ENCODE measurements around the gene RPL37A.

Gene RPL37A

DNA sequence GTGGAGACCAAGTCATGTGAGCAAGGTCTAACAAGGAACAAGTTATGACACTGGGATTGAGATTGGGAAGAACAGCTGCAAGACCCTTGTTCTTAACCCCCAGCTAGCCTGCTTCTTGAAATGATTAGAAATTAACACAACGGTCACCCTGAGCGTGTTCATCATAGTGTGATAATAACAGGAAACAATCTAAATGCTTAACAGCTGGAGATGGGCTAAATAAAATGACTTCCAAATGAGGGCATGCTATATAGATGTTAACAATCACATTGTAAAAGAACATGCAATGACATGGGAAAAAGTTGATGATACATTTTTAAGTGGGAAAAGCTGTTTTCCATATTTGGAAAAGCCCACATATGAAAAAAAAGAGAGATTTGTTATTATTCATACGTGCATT lies 47.6 kb downstream of the RPL37A start (continued):
- TF ChIP-seq ZNF660 (tag by site-specific recombination; IDR thresholded peaks at IDR 0.05), result no peak
- no peak for TF ChIP-seq ZNF138 (tag by site-specific recombination; IDR thresholded peaks at IDR 0.05; ENCODE audit: borderline replicate concordance)
- TF ChIP-seq, protein P1, sequence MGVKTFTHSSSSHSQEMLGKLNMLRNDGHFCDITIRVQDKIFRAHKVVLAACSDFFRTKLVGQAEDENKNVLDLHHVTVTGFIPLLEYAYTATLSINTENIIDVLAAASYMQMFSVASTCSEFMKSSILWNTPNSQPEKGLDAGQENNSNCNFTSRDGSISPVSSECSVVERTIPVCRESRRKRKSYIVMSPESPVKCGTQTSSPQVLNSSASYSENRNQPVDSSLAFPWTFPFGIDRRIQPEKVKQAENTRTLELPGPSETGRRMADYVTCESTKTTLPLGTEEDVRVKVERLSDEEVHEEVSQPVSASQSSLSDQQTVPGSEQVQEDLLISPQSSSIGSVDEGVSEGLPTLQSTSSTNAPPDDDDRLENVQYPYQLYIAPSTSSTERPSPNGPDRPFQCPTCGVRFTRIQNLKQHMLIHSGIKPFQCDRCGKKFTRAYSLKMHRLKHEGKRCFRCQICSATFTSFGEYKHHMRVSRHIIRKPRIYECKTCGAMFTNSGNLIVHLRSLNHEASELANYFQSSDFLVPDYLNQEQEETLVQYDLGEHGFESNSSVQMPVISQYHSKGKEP (tag by site-specific recombination; IDR thresholded peaks at IDR 0.05), result no peak
- TF ChIP-seq, protein P2, sequence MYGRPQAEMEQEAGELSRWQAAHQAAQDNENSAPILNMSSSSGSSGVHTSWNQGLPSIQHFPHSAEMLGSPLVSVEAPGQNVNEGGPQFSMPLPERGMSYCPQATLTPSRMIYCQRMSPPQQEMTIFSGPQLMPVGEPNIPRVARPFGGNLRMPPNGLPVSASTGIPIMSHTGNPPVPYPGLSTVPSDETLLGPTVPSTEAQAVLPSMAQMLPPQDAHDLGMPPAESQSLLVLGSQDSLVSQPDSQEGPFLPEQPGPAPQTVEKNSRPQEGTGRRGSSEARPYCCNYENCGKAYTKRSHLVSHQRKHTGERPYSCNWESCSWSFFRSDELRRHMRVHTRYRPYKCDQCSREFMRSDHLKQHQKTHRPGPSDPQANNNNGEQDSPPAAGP (tag by site-specific recombination; IDR thresholded peaks at IDR 0.05), result no peak
- no peak for TF ChIP-seq IKZF3 (tag by site-specific recombination; IDR thresholded peaks at IDR 0.05)
- TF ChIP-seq ZNF433 (tag by site-specific recombination; IDR thresholded peaks at IDR 0.05; ENCODE audit: low read depth), result no peak

DNA sequence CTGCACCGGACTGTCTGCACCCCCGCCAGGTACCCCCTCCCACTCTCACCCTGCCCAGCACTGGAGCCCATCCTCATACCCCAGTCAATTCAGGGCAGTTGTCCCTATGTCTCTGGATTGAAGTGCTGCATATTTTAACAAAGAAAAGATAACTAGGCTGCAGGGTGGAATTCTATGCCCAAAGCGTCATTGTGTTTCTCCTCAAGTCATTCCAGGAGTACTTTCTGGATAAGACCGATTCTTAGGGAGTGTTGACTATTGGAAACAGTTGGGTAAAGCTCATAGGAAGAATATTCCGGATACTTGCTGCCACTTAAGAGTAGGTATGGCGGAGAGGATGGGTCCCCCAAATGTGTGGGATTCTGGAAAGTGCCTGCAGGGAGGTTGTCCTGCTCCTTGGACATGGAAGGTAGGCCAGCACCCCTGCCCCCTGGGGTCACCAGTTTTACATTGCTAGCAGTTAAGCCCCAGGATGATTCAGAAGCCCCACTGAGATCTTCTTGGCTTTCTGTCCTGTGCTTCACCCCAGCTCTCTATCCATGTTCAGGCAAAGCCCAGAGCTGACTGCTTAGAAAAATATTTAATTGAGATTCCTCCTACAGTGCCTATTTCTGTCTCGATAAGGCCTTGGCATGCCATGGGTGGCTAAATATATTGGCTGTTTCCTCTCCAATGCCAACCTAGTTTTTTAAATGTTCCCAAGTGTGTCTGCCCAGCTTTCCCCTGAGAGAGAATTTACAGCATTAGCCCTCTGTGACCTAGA lies 48.2 kb downstream of the RPL37A start:
- Histone ChIP-seq H3K4me3 (ENCODE audit: low read depth, low read length) (no peak overlapping the region), H3K36me3 (ENCODE audit: control insufficient read depth in 2 of 2, insufficient read depth in 1 of 2, low read length in 2 of 2) (no peaks in the 10 kb centered on the region), H3K4me1 (ENCODE audit: control insufficient read depth, insufficient read depth, low read length) (peaks cover 6% of the 10 kb centered on the region), H3K27ac (ENCODE audit: extremely low read depth, low read depth, low read length) (no peak overlapping the region), H3K9me3 (ENCODE audit: control insufficient read depth, insufficient read depth, low read depth, low read length) (no peaks in the 10 kb centered on the region)
- ChIA-PET POLR2A (interaction anchor here (0.6 kb wide), 1 partner anchor 1004 kb away, joined by 3 read pairs; no protein-coding TSS in a partner anchor), CTCF (interaction anchor here (0.6 to 2.6 kb wide), 3 partner anchors 27 to 525 kb away, joined by 3 to 8 read pairs (median 3); no protein-coding TSS in a partner anchor)
- TF ChIP-seq OSR2 (tag by site-specific recombination; IDR thresholded peaks at IDR 0.05) (no peak), ZNF747 (tag by site-specific recombination; IDR thresholded peaks at IDR 0.05) (no peak), WT1 (tag by site-specific recombination; IDR thresholded peaks at IDR 0.05) (no peak), ZNF707 (tag by site-specific recombination; IDR thresholded peaks at IDR 0.05) (no peak), ZNF138 (tag by site-specific recombination; IDR thresholded peaks at IDR 0.05; ENCODE audit: borderline replicate concordance) (no peak), ZBTB8A (tag by site-specific recombination; IDR thresholded peaks at IDR 0.05) (no peak), ZNF701 (tag by site-specific recombination; IDR thresholded peaks at IDR 0.05) (no peak), ZBTB17 (tag by site-specific recombination; IDR thresholded peaks at IDR 0.05) (no peak), KLF9 (tag by site-specific recombination; IDR thresholded peaks at IDR 0.05; ENCODE audit: low read depth) (no peak), ZNF354C (tag by site-specific recombination; IDR thresholded peaks at IDR 0.05; ENCODE audit: borderline replicate concordance, low read depth) (no peak), ZNF16 (tag by site-specific recombination; IDR thresholded peaks at IDR 0.05; ENCODE audit: low read depth) (no peak)
- TF ChIP-seq, protein P3, sequence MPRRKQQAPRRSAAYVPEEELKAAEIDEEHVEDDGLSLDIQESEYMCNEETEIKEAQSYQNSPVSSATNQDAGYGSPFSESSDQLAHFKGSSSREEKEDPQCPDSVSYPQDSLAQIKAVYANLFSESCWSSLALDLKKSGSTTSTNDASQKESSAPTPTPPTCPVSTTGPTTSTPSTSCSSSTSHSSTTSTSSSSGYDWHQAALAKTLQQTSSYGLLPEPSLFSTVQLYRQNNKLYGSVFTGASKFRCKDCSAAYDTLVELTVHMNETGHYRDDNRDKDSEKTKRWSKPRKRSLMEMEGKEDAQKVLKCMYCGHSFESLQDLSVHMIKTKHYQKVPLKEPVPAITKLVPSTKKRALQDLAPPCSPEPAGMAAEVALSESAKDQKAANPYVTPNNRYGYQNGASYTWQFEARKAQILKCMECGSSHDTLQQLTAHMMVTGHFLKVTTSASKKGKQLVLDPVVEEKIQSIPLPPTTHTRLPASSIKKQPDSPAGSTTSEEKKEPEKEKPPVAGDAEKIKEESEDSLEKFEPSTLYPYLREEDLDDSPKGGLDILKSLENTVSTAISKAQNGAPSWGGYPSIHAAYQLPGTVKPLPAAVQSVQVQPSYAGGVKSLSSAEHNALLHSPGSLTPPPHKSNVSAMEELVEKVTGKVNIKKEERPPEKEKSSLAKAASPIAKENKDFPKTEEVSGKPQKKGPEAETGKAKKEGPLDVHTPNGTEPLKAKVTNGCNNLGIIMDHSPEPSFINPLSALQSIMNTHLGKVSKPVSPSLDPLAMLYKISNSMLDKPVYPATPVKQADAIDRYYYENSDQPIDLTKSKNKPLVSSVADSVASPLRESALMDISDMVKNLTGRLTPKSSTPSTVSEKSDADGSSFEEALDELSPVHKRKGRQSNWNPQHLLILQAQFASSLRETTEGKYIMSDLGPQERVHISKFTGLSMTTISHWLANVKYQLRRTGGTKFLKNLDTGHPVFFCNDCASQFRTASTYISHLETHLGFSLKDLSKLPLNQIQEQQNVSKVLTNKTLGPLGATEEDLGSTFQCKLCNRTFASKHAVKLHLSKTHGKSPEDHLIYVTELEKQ (tag by site-specific recombination; IDR thresholded peaks at IDR 0.05; ENCODE audit: borderline replicate concordance), result no peak

Data from HEK293 (cell line).